ENCODE data around the gene PCDH9. TPM values are rescaled to one million over a fixed set of nuclear protein-coding genes. Genes with fewer than 3 reads are reported as not detected.
A peak's percentile ranks its signal among the peaks of the same experiment; 100 is the strongest.

Gene PCDH9
- total RNA-seq, 2 donors from 2014 or later: 0.44 to 1.0 TPM

DNA sequence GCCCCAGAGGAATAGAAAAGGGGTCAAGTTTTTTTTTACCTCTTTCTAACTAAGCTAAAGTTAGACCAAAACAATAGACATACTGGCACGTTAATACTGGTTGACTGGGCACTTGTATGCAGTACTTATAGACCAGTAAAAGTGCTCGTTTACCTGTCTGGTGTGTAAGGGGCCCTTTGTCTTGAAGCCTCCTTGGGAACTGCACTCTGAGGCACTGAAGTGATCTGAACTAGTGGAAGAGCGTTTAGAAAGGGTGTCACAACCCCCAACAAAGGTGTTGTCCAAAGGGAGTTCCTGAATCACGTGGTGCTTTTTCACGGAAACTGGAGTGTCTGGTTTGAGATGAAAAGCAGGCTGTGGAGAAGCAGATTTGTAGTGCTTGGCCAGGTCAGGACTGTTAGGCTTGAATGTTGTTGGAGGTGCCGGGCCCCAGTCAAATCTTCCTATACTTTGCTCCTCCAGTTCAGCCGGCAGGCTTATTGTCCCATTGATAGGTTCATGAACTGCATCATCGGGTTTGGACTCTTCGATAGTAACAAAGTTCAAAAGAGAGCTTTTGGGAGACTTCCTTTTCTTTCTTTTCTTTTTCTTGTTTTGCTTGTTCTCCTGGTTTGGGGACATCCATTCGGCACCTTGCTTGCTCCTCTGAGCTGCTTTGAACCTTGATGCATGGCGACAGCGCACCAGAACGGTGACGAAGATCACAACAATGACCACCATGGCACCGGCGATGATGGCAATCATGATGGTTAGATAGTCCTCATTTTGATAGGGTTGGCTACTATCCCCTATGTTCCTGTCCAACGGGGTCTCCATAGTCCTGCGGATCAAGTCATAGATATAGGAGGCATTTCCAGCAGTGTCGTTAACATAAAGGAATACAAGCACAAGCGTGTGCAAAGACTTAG lies 4.6 kb downstream of the PCDH9 start:
- intact Hi-C loops (cut with DNase I): no loop called here
- peaks cover 3% of the 10 kb centered on the region for H3K27me3 ChIP-seq
- H3K36me3 ChIP-seq: no peaks in the 10 kb centered on the region
- H3K4me3 ChIP-seq: no peak overlapping the region
- no peak overlapping the region for H3K27ac ChIP-seq
- no peaks in the 10 kb centered on the region for H3K9me3 ChIP-seq
- no peaks in the 10 kb centered on the region for H3K4me1 ChIP-seq
- TF ChIP-seq, protein P1, sequence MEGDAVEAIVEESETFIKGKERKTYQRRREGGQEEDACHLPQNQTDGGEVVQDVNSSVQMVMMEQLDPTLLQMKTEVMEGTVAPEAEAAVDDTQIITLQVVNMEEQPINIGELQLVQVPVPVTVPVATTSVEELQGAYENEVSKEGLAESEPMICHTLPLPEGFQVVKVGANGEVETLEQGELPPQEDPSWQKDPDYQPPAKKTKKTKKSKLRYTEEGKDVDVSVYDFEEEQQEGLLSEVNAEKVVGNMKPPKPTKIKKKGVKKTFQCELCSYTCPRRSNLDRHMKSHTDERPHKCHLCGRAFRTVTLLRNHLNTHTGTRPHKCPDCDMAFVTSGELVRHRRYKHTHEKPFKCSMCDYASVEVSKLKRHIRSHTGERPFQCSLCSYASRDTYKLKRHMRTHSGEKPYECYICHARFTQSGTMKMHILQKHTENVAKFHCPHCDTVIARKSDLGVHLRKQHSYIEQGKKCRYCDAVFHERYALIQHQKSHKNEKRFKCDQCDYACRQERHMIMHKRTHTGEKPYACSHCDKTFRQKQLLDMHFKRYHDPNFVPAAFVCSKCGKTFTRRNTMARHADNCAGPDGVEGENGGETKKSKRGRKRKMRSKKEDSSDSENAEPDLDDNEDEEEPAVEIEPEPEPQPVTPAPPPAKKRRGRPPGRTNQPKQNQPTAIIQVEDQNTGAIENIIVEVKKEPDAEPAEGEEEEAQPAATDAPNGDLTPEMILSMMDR (IDR thresholded peaks at IDR 0.05): no peak
- no peak overlapping the region for H3K9ac ChIP-seq (ENCODE audit: low read depth in 2 of 2, low read length in 2 of 2)
- no peak for DNase-seq

DNA sequence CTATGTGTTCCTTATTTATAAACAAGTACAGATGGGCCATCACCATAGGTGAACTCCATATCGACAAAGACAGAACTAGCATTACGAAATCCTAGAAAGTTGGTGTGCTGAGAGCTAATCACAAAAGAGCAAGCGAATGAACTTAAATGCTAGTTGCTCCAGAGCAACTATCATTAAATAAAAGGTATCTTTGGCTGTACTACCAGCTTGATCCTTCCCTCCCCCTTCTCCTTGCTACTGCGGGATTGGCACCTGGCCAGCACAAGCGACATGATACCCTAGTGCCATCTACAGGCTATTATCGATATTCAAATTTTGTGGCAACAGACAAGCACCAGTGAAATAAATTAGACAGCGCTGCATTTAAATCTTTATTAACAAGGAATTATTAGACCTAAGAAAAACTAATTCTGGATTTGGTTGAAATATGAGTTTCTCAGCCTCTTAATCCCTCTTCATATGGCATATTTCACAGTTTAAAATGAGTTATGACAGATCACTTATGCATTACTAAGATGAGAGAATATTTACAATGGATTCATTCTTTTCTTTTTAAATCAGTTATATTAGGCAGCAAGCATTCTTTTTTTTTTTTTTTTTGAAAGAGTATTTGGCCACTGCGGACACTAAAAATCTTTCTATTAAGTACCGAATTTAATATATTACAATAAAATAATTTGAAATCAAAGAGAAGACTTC lies 5.8 kb downstream of the PCDH9 start:
- no peak overlapping the region for H3K4me3 ChIP-seq
- H3K9ac ChIP-seq (ENCODE audit: low read depth in 2 of 2, low read length in 2 of 2): no peak overlapping the region
- peak; percentile 57 for DNase-seq

DNA sequence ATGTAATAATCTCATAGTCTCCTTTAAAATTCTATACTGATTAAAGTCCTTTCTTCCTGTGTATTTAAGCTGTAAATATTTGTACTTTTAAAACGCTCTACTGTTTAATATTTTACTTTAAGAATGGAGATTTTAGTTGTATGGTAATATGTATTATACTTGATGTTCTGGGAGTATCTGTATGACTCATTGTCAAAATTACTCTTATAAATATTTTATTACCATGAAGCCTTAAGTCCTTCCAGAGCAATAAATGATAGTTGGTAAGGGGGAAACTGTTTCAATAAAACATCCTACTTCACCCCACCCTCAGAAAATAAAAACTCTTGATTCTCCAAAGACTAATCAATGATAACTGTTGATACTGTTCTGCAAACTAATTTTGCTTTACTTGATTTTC lies 6.4 kb downstream of the PCDH9 start:
- Histone ChIP-seq H3K36me3 (no peaks in the 10 kb centered on the region), H3K27me3 (peaks cover under 1% of the 10 kb centered on the region), H3K9ac (ENCODE audit: low read depth in 2 of 2, low read length in 2 of 2) (no peak overlapping the region), H3K27ac (no peak overlapping the region), H3K9me3 (no peaks in the 10 kb centered on the region), H3K4me3 (no peak overlapping the region), H3K4me1 (no peaks in the 10 kb centered on the region)
- no peak for DNase-seq
- intact Hi-C loops (cut with DNase I): no loop called here
- TF ChIP-seq, protein P1 (IDR thresholded peaks at IDR 0.05): no peak

More for the DNA sequence above, 5.8 kb downstream of the PCDH9 start:
- H3K9me3 ChIP-seq: no peaks in the 10 kb centered on the region
- TF ChIP-seq, protein P1 (IDR thresholded peaks at IDR 0.05): peak; percentile 53
- H3K27me3 ChIP-seq: peaks cover 3% of the 10 kb centered on the region
- H3K36me3 ChIP-seq: no peaks in the 10 kb centered on the region
- H3K27ac ChIP-seq: no peak overlapping the region
- intact Hi-C loops (cut with DNase I): no loop called here
- no peaks in the 10 kb centered on the region for H3K4me1 ChIP-seq

DNA sequence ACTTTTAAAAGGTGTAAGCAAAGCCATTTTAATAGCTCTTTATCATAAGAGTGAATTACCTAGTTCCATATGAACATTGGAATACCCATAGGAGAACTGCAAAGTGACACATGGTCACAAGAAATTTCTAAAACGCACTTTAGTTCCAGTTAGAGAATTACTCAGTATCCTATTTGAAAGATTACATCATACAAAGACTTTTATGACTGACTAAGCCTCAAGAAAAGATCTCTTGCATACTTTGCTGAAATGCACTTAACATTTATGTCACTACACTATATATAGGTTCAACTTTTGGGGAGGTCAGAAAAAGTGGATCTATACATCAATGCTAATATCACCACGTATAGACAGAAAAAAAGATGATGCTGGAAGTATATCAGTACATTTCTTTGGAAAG lies 7.1 kb downstream of the PCDH9 start:
- Histone ChIP-seq H3K27me3 (no peaks in the 10 kb centered on the region), H3K27ac (no peak overlapping the region), H3K36me3 (no peaks in the 10 kb centered on the region), H3K4me1 (no peaks in the 10 kb centered on the region), H3K9ac (ENCODE audit: low read depth in 2 of 2, low read length in 2 of 2) (no peak overlapping the region), H3K9me3 (no peaks in the 10 kb centered on the region), H3K4me3 (no peak overlapping the region)
- DNase-seq: no peak
- intact Hi-C loops (cut with DNase I): no loop called here
- TF ChIP-seq, protein P1 (IDR thresholded peaks at IDR 0.05): no peak

DNA sequence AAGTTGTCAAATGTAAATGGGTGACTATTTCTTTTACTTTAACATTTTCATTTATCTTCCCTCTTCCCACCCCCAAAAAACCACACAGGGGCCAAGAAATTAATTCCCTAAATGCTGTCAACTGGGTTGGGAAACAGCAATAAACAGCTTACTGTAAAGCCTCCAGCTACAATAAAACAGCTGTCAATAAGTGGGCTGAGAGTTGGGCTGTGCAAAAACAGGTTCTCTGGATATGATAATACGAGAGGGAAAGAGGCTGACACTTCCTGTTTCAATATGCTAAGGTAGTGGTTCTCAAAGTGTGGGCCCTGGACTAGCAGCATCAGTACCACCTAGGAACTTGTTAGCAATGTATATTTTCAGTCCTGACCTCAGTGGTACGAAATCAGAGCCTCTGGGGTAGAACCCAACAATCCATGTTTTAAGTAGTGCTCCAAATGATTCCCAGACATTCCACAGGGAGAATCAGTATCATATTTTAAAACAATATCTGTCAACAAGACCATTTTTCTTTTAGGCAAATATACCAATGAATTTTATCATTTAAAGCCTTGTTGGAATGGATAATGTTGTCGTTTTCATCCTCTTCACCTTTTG lies 8.4 kb downstream of the PCDH9 start:
- no peak overlapping the region for H3K4me3 ChIP-seq
- H3K9me3 ChIP-seq: no peaks in the 10 kb centered on the region
- no peak overlapping the region for H3K27ac ChIP-seq
- no peak for DNase-seq
- TF ChIP-seq, protein P1 (IDR thresholded peaks at IDR 0.05): no peak
- H3K36me3 ChIP-seq: no peaks in the 10 kb centered on the region
- intact Hi-C loops (cut with DNase I): no loop called here
- no peaks in the 10 kb centered on the region for H3K27me3 ChIP-seq
- no peaks in the 10 kb centered on the region for H3K4me1 ChIP-seq
- H3K9ac ChIP-seq (ENCODE audit: low read depth in 2 of 2, low read length in 2 of 2): no peak overlapping the region
